Measurements from ENCODE around the gene THBS2.

GRCh38 chr6:169252505-169253189 lies 999 bp downstream of the THBS2 start:
- TF ChIP-seq EZH2 (IDR thresholded peaks at IDR 0.05; ENCODE audit: insufficient read depth, low read length) (no peak), CTCF (IDR thresholded peaks at IDR 0.05; ENCODE audit: insufficient read depth, low read depth, low read length) (no peak)
